Spleen (tissue), 11 donors: ENCODE results near the gene MXRA7. TPM values are rescaled to one million over a fixed set of nuclear protein-coding genes. Genes with fewer than 3 reads are reported as not detected.
"Not testable (repeated sequence)": the region's sequence is repeated elsewhere in the genome, so short reads cannot be mapped to it uniquely, and the experiment has no call there.

Experiments
- DNase-seq: peaks from one replicate; pipeline ENCODE4 v3.0.0-alpha.2; 2020
- H3K27ac ChIP-seq, 8 donors: fragments of 200-600 bp; sonication (generic) in 7 of 8; 1 replicate in 4 of 8; 2 replicates in 4 of 8; pipeline versions ENCODE4 v1.5.0 to v1.8.0; 2016 to 2021; ENCODE audit warnings: inconsistent platforms in 4 of 8, mild to moderate bottlenecking in 4 of 8, moderate library complexity in 1 of 8
- H3K27me3 ChIP-seq, 7 donors: fragments of 200-600 bp; sonication (generic) in 6 of 7; replicated peaks in 1 of 7; 1 replicate in 4 of 7; 2 replicates in 3 of 7; pipeline versions ENCODE4 v1.5.0 to v1.8.0; 2016 to 2021; ENCODE audit warnings: inconsistent platforms in 3 of 7, mild to moderate bottlenecking in 1 of 7
- H3K36me3 ChIP-seq, 6 donors: fragments of 200-600 bp; sonication (generic) in 5 of 6; 1 replicate in 4 of 6; 2 replicates in 2 of 6; pipeline versions ENCODE4 v1.5.0 to v1.8.0; 2016 to 2021; ENCODE audit warnings: inconsistent platforms in 2 of 6
- H3K4me1 ChIP-seq, 6 donors: fragments of 200-600 bp; sonication (generic) in 5 of 6; 1 replicate in 3 of 6; 2 replicates in 3 of 6; pipeline versions ENCODE4 v1.5.0 to v1.8.0; 2016 to 2021; ENCODE audit warnings: inconsistent platforms in 3 of 6
- H3K4me3 ChIP-seq, 8 donors: fragments of 200-600 bp; sonication (generic) in 7 of 8; 1 replicate in 4 of 8; 2 replicates in 4 of 8; pipeline versions ENCODE4 v1.5.0 to v1.8.0; 2016 to 2021; ENCODE audit warnings: inconsistent platforms in 4 of 8, mild to moderate bottlenecking in 4 of 8, moderate library complexity in 2 of 8
- H3K9me3 ChIP-seq, 8 donors: fragments of 200-600 bp; sonication (generic) in 7 of 8; 1 replicate in 4 of 8; 2 replicates in 4 of 8; pipeline versions ENCODE4 v1.5.0 to v1.8.0; 2016 to 2021; ENCODE audit warnings: inconsistent platforms in 4 of 8
- CTCF ChIP-seq, 11 experiments: fragments of 200-600 bp in 7 of 11; fragments of 450-650 bp in 4 of 11; sonication (generic) in 4 of 11; IDR thresholded peaks in 8 of 11; conservative IDR thresholded peaks in 3 of 11; 1 replicate in 7 of 11; 2 replicates in 4 of 11; pipeline versions ENCODE4 v1.4.0 to v1.8.0; 2016 to 2021; ENCODE audit warnings: antibody characterized with exemption in 11 of 11, inconsistent platforms in 4 of 11, mild to moderate bottlenecking in 1 of 11
- POLR2A ChIP-seq, 3 donors: fragments of 450-650 bp; IDR thresholded peaks; one replicate each; pipeline ENCODE4 v1.5.1; 2017; ENCODE audit warnings: antibody characterized with exemption in 3 of 3, mild to moderate bottlenecking in 1 of 3
- POLR2AphosphoS5 ChIP-seq, 3 donors: sonication (generic); formaldehyde crosslinking; IDR thresholded peaks; one replicate each; pipeline ENCODE4 v1.5.1; 2017; ENCODE audit warnings: antibody characterized with exemption in 3 of 3
- WGBS, 5 donors: extraction: QIAGEN DNeasy Blood & Tissue Kit in 3 of 5; methylation state at CpG; one replicate each; pipeline versions ENCODE4 v1.1.5 to v1.1.7; 2013 to 2018; 5-methylcytosine and 5-hydroxymethylcytosine counted together
- intact Hi-C: fragments of 100-400 bp; cut with DNase I; formaldehyde crosslinking; loops from one replicate; pipeline ENCODE4 v1.15.0; 2023; ENCODE audit warnings: low total_unique reads
- polyA plus RNA-seq, 3 donors: library from polyadenylated mRNA; stranded (reverse); fragments of 200-250 nt; gene quantifications; one replicate each; pipeline ENCODE4 v1.2.1, GENCODE V29; 2013
- total RNA-seq, 7 donors: library from RNA; depleted of rRNA in 3 of 7; stranded (reverse); fragments of >200 nt in 3 of 7; fragmentation: NEBNext Ultra II Directional in 4 of 7; extraction: Animal tissue kit (Norgen Biotek cat#: 25700) in 4 of 7; gene quantifications; one replicate each; pipeline versions ENCODE4 v1.1.0 to v1.2.1, GENCODE V29; 2016 to 2021
- donor health status: healthy with polysubstance abuse.
- donor health status: DM: no; HTN: no; CAD: no; lungs with moderate emphysema.
- donor health status: DM: no; HTN: no; CAD: no.
- donor health status: Bipolar disorder and iron deficiency.
- donor health status: healthy.
- donor health status: DM: no; HTN: no; CAD: no.
- donor health status: DM: yes; HTN: yes; CAD: no.

MXRA7 gene
- total and polyA plus RNA-seq, 10 donors: 37.8 to 172 (median 117) TPM

GRCh38 chr17:76740329-76741118, 29.8 kb upstream of the MXRA7 start:
- Histone ChIP-seq H3K4me3 (no peak overlapping the region), H3K27me3 (no peaks in the 10 kb centered on the region), H3K9me3 (no peaks in the 10 kb centered on the region), H3K27ac (no peak overlapping the region), H3K4me1 (peaks cover 16 to 43% (median 29%) of the 10 kb centered on the region in 6 donors), H3K36me3 (peaks cover 0 to 55% (median 38%) of the 10 kb centered on the region in 6 donors)
- 83 to 88% (median 86%) methylated on average over 5 of the region's 5 CpGs for WGBS, 5 donors
- intact Hi-C loops: no loop called here
- TF ChIP-seq POLR2A (IDR thresholded peaks at IDR 0.05): no peak
- no peak for TF ChIP-seq CTCF (IDR thresholded peaks at IDR 0.05 in 8 of 11, conservative IDR thresholded peaks at IDR 0.05 in 3 of 11)
- no peak for TF ChIP-seq POLR2AphosphoS5 (IDR thresholded peaks at IDR 0.05)
- DNase-seq: no peak

- 90 to 95% (median 92%) methylated on average over 17 of the region's 17 CpGs for WGBS, 5 donors
- H3K36me3 ChIP-seq: peaks cover 0 to 55% (median 36%) of the 10 kb centered on the region in 6 donors
- H3K9me3 ChIP-seq, H3K4me3 ChIP-seq, H3K27me3 ChIP-seq, DNase-seq, H3K27ac ChIP-seq, intact Hi-C loops: not testable (repeated sequence)
- H3K4me1 ChIP-seq: peaks cover 25 to 50% (median 38%) of the 10 kb centered on the region in 6 donors
Observed at GRCh38 chr17:76739568-76740115, 28.9 kb upstream of the MXRA7 start.

- H3K27ac ChIP-seq: peak overlapping the region; percentile 89 to 100 (median 98)
- intact Hi-C loops: no loop called here
- no peak for DNase-seq
- peaks cover 37 to 58% (median 50%) of the 10 kb centered on the region in 6 donors for H3K4me1 ChIP-seq
- peak overlapping the region; percentile 81 to 99 (median 92) for H3K4me3 ChIP-seq
- WGBS, 5 donors: 0 to 6% (median 2%) methylated on average over 7 of the region's 7 CpGs
- H3K27me3 ChIP-seq: no peaks in the 10 kb centered on the region
- TF ChIP-seq POLR2AphosphoS5 (IDR thresholded peaks at IDR 0.05): no peak
- no peak for TF ChIP-seq POLR2A (IDR thresholded peaks at IDR 0.05)
- TF ChIP-seq CTCF (IDR thresholded peaks at IDR 0.05 in 8 of 11, conservative IDR thresholded peaks at IDR 0.05 in 3 of 11): no peak
- no peaks in the 10 kb centered on the region for H3K9me3 ChIP-seq
- peaks cover 0 to 55% (median 34%) of the 10 kb centered on the region in 6 donors for H3K36me3 ChIP-seq
Observed at GRCh38 chr17:76738468-76738850, 27.7 kb upstream of the MXRA7 start.

- Histone ChIP-seq H3K27ac (peak within 1 kb of the TSS; percentile 89 to 100 (median 98)), H3K27me3 (no peaks in the 10 kb centered on the region), H3K4me1 (peaks cover 43 to 64% (median 55%) of the 10 kb centered on the region in 6 donors), H3K9me3 (no peaks in the 10 kb centered on the region), H3K4me3 (peak within 1 kb of the TSS; percentile 81 to 99 (median 92)), H3K36me3 (peaks cover 0 to 55% (median 36%) of the 10 kb centered on the region in 6 donors)
- TF ChIP-seq POLR2A (IDR thresholded peaks at IDR 0.05) (peak in 2 of 3 donors; percentile 7 to 35), POLR2AphosphoS5 (IDR thresholded peaks at IDR 0.05) (peak in 2 of 3 donors; percentile 77), CTCF (IDR thresholded peaks at IDR 0.05 in 8 of 11, conservative IDR thresholded peaks at IDR 0.05 in 3 of 11) (peak in 2 of 11 experiments; percentile 4 to 13)
- intact Hi-C loops: no loop called here
- 0 to 1% (median 0%) methylated on average over 33 to 57 of the region's 57 CpGs for WGBS, 5 donors
- peak; percentile 99 for DNase-seq
Observed at GRCh38 chr17:76737676-76738467, 27.1 kb upstream of the MXRA7 start, which contains the start of gene MFSD11. TSS of gene MFSD11 (plus strand) at chr17:76738119. CDS start at chr17:76738353, 234 bp downstream.
